ENCODE measurements around the gene BABAM1.

Gene BABAM1

GRCh38 chr19:17248011-17248776, 19.0 kb upstream of the BABAM1 start:
- intact Hi-C loops (cut with micrococcal nuclease), result no loop called here
- H3K27me3 Mint-ChIP-seq, result peaks cover 8% of the 10 kb centered on the region
- peaks cover 33% of the 10 kb centered on the region for H3K4me1 Mint-ChIP-seq (ENCODE audit: low read depth)
- no peaks in the 10 kb centered on the region for H3K9me3 Mint-ChIP-seq
- H3K27ac Mint-ChIP-seq, result peak overlapping the region; percentile 93
- peaks cover 6% of the 10 kb centered on the region for H3K36me3 Mint-ChIP-seq (ENCODE audit: low read depth)
- H3K4me3 Mint-ChIP-seq, result no peak overlapping the region

- Mint-ChIP-seq H3K4me3 (no peak overlapping the region), H3K4me1 (ENCODE audit: low read depth) (peaks cover 19% of the 10 kb centered on the region), H3K9me3 (no peaks in the 10 kb centered on the region), H3K27ac (no peak overlapping the region), H3K36me3 (ENCODE audit: low read depth) (peaks cover 6% of the 10 kb centered on the region), H3K27me3 (peaks cover 4% of the 10 kb centered on the region)
- intact Hi-C loops (cut with micrococcal nuclease), result no loop called here
Measured at GRCh38 chr19:17249887-17250548, 17.2 kb upstream of the BABAM1 start.

- no peaks in the 10 kb centered on the region for H3K4me1 Mint-ChIP-seq (ENCODE audit: low read depth)
- intact Hi-C loops (cut with micrococcal nuclease), result no loop called here
- peaks cover 11% of the 10 kb centered on the region for H3K27me3 Mint-ChIP-seq
- no peak overlapping the region for H3K27ac Mint-ChIP-seq
- H3K9me3 Mint-ChIP-seq, result no peaks in the 10 kb centered on the region
- H3K36me3 Mint-ChIP-seq (ENCODE audit: low read depth), result no peaks in the 10 kb centered on the region
- H3K4me3 Mint-ChIP-seq, result no peak overlapping the region
Measured at GRCh38 chr19:17254636-17255035, 12.6 kb upstream of the BABAM1 start.

- H3K9me3 Mint-ChIP-seq, result no peaks in the 10 kb centered on the region
- H3K27me3 Mint-ChIP-seq, result peaks cover 11% of the 10 kb centered on the region
- H3K36me3 Mint-ChIP-seq (ENCODE audit: low read depth), result no peaks in the 10 kb centered on the region
- no peak overlapping the region for H3K4me3 Mint-ChIP-seq
- no peak overlapping the region for H3K27ac Mint-ChIP-seq
- intact Hi-C loops (cut with micrococcal nuclease), result no loop called here
- no peaks in the 10 kb centered on the region for H3K4me1 Mint-ChIP-seq (ENCODE audit: low read depth)
Measured at GRCh38 chr19:17255150-17255621, 12.1 kb upstream of the BABAM1 start.

- Mint-ChIP-seq H3K27ac (no peak overlapping the region), H3K4me3 (no peak overlapping the region), H3K36me3 (ENCODE audit: low read depth) (no peaks in the 10 kb centered on the region), H3K4me1 (ENCODE audit: low read depth) (peaks cover 7% of the 10 kb centered on the region), H3K27me3 (peaks cover 14% of the 10 kb centered on the region), H3K9me3 (no peaks in the 10 kb centered on the region)
- intact Hi-C loops (cut with micrococcal nuclease), result no loop called here
Measured at GRCh38 chr19:17256130-17256529, 11.1 kb upstream of the BABAM1 start.

GRCh38 chr19:17259118-17259780, 8.0 kb upstream of the BABAM1 start:
- no peaks in the 10 kb centered on the region for H3K9me3 Mint-ChIP-seq
- peaks cover 19% of the 10 kb centered on the region for H3K27me3 Mint-ChIP-seq
- intact Hi-C loops (cut with micrococcal nuclease), result no loop called here
- H3K36me3 Mint-ChIP-seq (ENCODE audit: low read depth), result no peaks in the 10 kb centered on the region
- H3K27ac Mint-ChIP-seq, result no peak overlapping the region
- H3K4me1 Mint-ChIP-seq (ENCODE audit: low read depth), result peaks cover 7% of the 10 kb centered on the region
- H3K4me3 Mint-ChIP-seq, result no peak overlapping the region

- Mint-ChIP-seq H3K4me1 (ENCODE audit: low read depth) (peaks cover 7% of the 10 kb centered on the region), H3K4me3 (no peak overlapping the region), H3K27ac (no peak overlapping the region), H3K9me3 (no peaks in the 10 kb centered on the region), H3K36me3 (ENCODE audit: low read depth) (no peaks in the 10 kb centered on the region), H3K27me3 (peaks cover 19% of the 10 kb centered on the region)
- intact Hi-C loops (cut with micrococcal nuclease), result loop anchor here (2.0 kb wide), 1 partner anchor 23 kb away; no protein-coding TSS in a partner anchor
Measured at GRCh38 chr19:17259934-17260333, 7.3 kb upstream of the BABAM1 start.

- Mint-ChIP-seq H3K4me1 (ENCODE audit: low read depth) (peaks cover 7% of the 10 kb centered on the region), H3K9me3 (no peaks in the 10 kb centered on the region), H3K4me3 (no peak overlapping the region), H3K27me3 (peaks cover 16% of the 10 kb centered on the region), H3K36me3 (ENCODE audit: low read depth) (no peaks in the 10 kb centered on the region), H3K27ac (no peak overlapping the region)
- intact Hi-C loops (cut with micrococcal nuclease), result loop anchor here (2.0 kb wide), 1 partner anchor 22 kb away; no protein-coding TSS in a partner anchor
Measured at GRCh38 chr19:17260842-17261325, 6.4 kb upstream of the BABAM1 start.

- no peaks in the 10 kb centered on the region for H3K9me3 Mint-ChIP-seq
- H3K27me3 Mint-ChIP-seq, result peaks cover 11% of the 10 kb centered on the region
- intact Hi-C loops (cut with micrococcal nuclease), result no loop called here
- no peak overlapping the region for H3K27ac Mint-ChIP-seq
- H3K4me3 Mint-ChIP-seq, result no peak overlapping the region
- H3K36me3 Mint-ChIP-seq (ENCODE audit: low read depth), result no peaks in the 10 kb centered on the region
- H3K4me1 Mint-ChIP-seq (ENCODE audit: low read depth), result peaks cover 14% of the 10 kb centered on the region
Measured at GRCh38 chr19:17262557-17262956, 4.7 kb upstream of the BABAM1 start.

GRCh38 chr19:17263712-17264640, 3.3 kb upstream of the BABAM1 start:
- H3K27ac Mint-ChIP-seq, result no peak overlapping the region
- no peaks in the 10 kb centered on the region for H3K9me3 Mint-ChIP-seq
- H3K36me3 Mint-ChIP-seq (ENCODE audit: low read depth), result peaks cover 7% of the 10 kb centered on the region
- peaks cover 8% of the 10 kb centered on the region for H3K27me3 Mint-ChIP-seq
- H3K4me1 Mint-ChIP-seq (ENCODE audit: low read depth), result peaks cover 27% of the 10 kb centered on the region
- intact Hi-C loops (cut with micrococcal nuclease), result no loop called here
- no peak overlapping the region for H3K4me3 Mint-ChIP-seq

- Mint-ChIP-seq H3K27me3 (peaks cover 8% of the 10 kb centered on the region), H3K4me1 (ENCODE audit: low read depth) (peaks cover 28% of the 10 kb centered on the region), H3K4me3 (no peak within 1 kb of the TSS), H3K27ac (no peak within 1 kb of the TSS), H3K36me3 (ENCODE audit: low read depth) (peaks cover 13% of the 10 kb centered on the region), H3K9me3 (no peaks in the 10 kb centered on the region)
- intact Hi-C loops (cut with micrococcal nuclease), result no loop called here
Measured at GRCh38 chr19:17264641-17264979, 2.6 kb upstream of the BABAM1 start, which contains the start of gene USHBP1. Gene USHBP1, minus strand, starts transcription at chr19:17264745. Its CDS starts 446 bp downstream, at chr19:17264299.

GRCh38 chr19:17266026-17266425, 1.2 kb upstream of the BABAM1 start:
- peak overlapping the region; percentile 84 for H3K27ac Mint-ChIP-seq
- H3K9me3 Mint-ChIP-seq, result no peaks in the 10 kb centered on the region
- no peak overlapping the region for H3K4me3 Mint-ChIP-seq
- intact Hi-C loops (cut with micrococcal nuclease), result loop anchor here (2.0 kb wide), 1 partner anchor 51 kb away; the partner anchor contains the start of gene USE1
- H3K36me3 Mint-ChIP-seq (ENCODE audit: low read depth), result peaks cover 28% of the 10 kb centered on the region
- peaks cover 22% of the 10 kb centered on the region for H3K4me1 Mint-ChIP-seq (ENCODE audit: low read depth)
- peaks cover 5% of the 10 kb centered on the region for H3K27me3 Mint-ChIP-seq

- intact Hi-C loops (cut with micrococcal nuclease), result loop anchor here (2.0 kb wide), 1 partner anchor 52 kb away; the partner anchor contains the start of gene USE1
- Mint-ChIP-seq H3K9me3 (no peaks in the 10 kb centered on the region), H3K27me3 (peaks cover 5% of the 10 kb centered on the region), H3K27ac (peak overlapping the region; percentile 84), H3K4me1 (ENCODE audit: low read depth) (peaks cover 21% of the 10 kb centered on the region), H3K36me3 (ENCODE audit: low read depth) (peaks cover 33% of the 10 kb centered on the region), H3K4me3 (peak overlapping the region; percentile 80)
Measured at GRCh38 chr19:17266589-17266974, 661 bp upstream of the BABAM1 start.

Data from dendritic cell treated with granulocyte-macrophage colony-stimulating factor and Interleukin-4, amounts not matched to agents 40 ng/mL and 50 ng/mL, for 4 days (primary cell).